ENCODE data around the gene CKAP4.

DNA sequence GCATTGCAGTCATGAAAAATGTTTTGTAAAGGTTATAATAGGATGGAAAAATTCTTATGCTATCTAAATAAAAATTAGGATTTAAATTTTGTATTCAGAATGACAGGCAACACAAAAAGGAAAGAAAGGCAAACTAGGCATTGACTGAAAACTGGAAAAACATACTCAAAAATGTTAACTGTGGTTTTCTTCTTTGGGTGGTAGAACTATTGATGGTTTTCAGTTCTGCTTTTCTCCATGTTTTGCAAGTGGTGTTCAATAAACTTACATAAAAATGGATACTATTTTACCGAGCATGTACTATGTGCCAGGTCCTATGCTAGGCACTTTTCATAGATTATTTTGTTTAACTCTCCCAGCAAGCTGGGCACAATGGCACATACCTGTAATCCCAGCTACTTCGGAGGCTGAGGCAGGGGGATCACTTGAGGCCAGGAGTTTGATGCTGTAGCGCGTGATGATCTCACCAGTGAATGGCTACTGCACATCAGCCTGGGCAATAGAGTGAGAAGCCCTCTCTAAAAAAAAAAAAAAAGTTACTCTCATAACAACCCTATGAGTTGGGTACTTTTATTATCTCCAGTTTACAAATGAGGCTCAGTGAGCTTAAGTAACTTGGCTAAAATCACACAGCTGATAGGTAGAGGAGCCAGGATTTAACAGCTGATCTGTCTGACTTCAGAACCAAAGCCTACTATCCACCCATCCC lies 28.4 kb upstream of the CKAP4 start:
- TF ChIP-seq, protein P1, sequence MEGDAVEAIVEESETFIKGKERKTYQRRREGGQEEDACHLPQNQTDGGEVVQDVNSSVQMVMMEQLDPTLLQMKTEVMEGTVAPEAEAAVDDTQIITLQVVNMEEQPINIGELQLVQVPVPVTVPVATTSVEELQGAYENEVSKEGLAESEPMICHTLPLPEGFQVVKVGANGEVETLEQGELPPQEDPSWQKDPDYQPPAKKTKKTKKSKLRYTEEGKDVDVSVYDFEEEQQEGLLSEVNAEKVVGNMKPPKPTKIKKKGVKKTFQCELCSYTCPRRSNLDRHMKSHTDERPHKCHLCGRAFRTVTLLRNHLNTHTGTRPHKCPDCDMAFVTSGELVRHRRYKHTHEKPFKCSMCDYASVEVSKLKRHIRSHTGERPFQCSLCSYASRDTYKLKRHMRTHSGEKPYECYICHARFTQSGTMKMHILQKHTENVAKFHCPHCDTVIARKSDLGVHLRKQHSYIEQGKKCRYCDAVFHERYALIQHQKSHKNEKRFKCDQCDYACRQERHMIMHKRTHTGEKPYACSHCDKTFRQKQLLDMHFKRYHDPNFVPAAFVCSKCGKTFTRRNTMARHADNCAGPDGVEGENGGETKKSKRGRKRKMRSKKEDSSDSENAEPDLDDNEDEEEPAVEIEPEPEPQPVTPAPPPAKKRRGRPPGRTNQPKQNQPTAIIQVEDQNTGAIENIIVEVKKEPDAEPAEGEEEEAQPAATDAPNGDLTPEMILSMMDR (IDR thresholded peaks at IDR 0.05): no peak
- TF ChIP-seq EZH2 (IDR thresholded peaks at IDR 0.05; ENCODE audit: borderline replicate concordance, insufficient read depth, low read depth, low read length, poor library complexity, severe bottlenecking): no peak

All from B cell (primary cell).